GM19043 (cell line): ENCODE data around the gene CIROP.
A peak's percentile ranks its signal among the peaks of the same experiment; 100 is the strongest.

Source experiments
- ATAC-seq: cut with Tn5 transposase; IDR thresholded peaks from one replicate; pipeline ENCODE4 v1.9.1; 2021; ENCODE audit warnings: low read depth; ENCODE audit not compliant: unreplicated experiment

The CIROP gene

GRCh38 chr14:23070262-23071129 lies 34.3 kb downstream of the CIROP start:
- no peak for ATAC-seq

DNA sequence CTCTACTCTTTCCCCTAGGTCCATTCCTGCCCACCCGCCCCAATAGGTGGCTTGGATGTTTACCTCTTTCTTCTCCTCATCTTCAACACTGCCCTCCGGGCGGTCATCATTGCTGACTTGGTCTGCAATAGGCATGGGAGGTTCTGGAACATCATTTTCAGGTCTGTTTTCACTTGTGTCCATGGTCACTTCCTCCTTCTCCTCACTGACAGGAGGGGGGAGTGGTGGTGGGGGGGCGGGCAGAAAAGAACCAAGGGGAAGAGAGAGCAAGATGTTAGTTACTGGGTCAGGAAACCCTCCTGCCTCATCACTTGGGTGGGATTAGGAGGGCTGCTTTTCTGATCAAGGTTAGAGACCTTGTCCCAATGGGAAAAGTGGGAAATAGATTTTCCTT lies 35.4 kb downstream of the CIROP start:
- no peak for ATAC-seq

DNA sequence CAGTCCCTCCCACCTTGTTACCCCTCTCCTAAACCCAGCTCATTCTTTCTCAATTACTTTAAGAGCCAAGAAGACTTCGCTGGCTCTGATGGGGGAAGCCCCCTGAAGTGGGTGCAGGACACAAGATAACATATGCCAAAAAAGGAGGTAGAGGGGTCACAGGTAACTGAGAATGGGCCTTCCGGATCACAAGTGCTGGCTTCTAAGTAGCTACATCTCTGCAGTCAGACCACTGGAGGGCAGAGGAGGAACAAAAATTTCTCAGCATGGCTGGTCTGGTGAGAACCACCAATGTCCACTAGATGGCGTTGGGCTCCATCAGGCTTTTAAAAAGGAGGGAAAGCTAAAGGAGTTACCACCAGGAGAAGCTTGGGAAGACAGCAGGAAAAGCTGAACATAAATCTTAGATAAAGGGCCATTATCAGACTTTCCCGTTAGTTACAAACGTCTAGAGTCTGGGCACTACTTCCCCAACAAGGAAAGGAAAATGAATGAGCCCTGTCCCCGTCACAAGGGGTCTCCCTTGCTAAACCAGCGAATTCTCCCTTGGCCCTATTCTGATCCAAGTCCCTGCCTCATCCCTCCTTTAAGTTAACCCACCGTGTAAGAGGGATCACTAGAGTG lies 35.9 kb downstream of the CIROP start:
- ATAC-seq, result peak; percentile 70

DNA sequence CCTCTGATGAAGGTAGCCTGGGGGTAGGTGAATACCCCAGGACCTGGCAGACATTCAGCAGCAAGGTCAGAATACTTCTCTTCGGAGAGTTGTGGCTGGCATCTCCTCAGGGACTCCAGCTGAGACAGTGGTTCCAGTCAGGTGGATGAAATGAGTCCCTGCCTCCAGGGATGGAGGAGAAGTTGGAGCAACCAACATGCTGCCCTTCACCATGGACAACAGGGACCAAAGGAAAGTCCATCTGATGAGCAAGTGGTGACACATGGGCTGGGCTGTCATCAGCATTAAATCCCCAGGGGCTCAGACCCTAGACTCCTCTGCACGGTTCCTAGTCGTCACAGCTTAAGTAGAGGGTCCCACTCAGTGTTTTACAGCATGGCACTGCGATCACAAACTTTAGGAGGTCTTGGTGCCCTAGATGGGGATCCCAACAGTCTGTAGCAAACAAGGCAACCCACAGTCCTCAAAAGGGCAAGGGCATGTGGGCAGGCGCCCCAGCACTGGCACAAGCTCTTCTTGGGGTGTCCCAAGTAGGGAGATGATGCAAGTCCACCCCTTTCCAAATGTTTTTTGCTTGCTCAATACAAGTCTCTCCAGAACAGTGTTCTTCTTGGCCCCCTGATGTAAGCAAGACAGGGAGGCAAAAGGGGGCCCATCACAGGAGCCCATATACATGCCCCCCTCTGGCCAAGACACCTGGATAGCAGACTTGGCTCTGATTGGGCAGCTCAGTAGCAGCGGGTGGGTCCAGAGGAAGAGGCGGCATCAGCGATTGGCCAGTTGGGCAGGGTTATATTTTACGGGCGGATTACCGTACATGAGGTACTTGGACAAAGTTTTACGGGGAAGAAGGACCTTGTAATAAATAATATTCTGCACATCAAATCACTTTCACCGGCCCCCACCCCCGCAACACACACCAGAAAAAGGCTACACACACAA lies 36.7 kb downstream of the CIROP start:
- no peak for ATAC-seq

DNA sequence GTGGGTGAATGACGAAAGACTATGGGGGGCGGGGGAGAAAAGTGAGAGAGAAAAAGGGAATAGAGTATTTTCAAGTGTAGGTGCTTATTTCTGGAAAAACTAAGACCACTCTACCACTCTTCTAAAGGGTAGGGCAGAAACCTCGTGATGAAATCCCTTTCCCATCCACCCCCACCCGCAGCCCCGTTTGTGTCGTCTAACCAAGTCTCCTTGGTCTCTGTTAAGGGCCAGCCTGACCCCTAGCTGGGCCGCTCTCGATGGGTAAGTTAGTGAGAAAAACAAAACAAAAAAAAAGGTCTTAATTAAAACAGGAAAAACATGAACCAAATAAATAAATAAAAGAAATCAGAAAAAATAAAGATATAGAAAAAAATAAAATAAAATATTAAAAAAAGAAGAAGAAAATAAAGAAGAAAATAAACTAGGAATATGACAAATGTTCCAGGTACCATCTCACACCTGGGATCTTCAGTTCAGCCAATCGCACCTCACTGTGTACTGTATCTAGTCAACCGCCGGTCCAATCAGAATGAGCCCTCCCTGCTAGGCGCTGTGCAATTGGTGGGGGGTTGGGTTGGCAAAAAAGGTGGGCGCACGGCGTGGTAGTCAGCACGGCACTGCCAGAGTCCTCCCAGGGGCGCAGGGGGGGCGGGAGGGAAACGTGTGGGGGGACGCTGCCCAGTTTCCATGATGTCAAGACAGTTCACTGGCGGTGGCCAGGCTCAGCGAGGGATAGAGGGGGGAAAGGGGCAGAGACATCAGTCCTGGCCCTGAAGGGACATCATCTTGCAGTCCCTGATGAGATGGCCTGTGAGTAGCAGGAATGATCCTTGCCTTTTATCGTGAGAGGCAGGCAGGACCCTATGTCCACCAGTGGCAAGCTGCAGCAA lies 37.7 kb downstream of the CIROP start:
- no peak for ATAC-seq

DNA sequence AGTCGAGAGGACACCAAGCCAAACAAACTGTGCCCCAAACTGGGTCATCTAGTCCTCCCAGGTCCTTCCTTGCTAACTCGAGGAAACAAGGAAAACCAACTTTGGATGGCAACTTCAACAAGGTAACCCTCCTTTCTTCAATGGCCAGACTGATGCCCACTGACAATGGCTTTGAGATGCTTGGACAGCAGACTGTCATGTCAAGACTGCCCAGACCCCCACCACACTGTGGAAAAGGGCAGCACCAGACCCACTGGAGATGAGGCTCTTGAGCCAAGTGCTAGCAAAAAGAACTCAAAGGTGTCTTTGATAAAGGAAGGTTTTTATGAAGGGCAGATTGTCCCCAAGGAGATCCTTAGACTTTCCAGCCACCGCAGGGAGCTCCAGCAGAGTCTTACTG lies 38.4 kb downstream of the CIROP start:
- ATAC-seq, result no peak

DNA sequence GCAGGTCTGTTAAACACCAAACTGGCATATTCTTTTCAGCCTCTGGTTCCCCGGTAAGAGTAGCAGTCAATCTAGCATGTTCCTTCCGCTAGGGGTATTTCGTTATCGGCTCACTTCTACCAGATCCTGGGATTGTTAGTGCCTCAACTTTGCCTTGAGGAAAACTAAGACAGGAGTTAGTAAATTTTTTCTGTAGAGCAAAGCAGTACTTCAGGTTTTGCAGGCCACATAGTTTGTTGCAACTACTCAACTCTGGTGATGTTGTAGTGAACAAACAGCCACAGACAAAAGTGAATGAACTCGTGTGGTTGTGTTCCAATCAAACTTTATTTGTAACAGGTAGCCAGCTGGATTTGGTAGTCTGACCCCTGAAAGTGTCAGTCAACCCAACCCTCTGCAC lies 41.2 kb downstream of the CIROP start:
- no peak for ATAC-seq

- ATAC-seq, result no peak
Observed at GRCh38 chr14:23062002-23062401, 42.8 kb downstream of the CIROP start.

DNA sequence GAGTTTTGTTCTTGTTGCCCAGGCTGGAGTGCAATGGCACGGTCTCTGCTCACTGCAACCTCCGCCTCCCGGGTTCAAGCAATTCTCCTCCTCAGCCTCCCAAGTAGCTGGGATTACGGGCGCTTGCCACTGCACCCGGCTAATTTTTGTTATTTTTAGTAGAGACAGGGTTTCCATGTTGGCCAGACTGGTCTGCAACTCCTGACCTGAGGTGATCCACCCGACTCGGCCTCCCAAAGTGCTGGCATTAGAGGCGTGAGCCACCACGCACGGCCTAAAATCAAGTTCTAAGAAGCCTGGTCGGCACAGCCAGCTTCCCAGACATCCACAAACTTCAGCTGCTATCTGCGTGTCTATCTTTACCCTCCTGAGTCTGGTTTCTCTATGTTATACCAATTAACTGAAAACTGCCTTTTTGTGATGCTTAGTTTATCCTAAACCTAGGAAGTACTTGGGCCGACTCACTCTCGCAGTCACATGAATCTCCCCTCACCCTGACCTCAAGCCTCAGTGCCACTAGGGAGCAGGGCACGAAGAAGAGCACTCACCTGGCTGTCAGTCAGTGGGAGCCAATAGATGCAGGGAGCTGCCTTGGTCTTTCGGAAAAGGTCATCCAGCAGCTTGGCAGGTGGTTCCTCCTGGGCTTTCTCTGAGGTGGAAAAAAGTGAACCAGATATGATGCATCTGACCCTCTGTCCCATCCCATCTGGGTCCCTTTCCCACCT lies 44.1 kb downstream of the CIROP start:
- ATAC-seq, result no peak

GRCh38 chr14:23058654-23059504 lies 45.9 kb downstream of the CIROP start:
- no peak for ATAC-seq

DNA sequence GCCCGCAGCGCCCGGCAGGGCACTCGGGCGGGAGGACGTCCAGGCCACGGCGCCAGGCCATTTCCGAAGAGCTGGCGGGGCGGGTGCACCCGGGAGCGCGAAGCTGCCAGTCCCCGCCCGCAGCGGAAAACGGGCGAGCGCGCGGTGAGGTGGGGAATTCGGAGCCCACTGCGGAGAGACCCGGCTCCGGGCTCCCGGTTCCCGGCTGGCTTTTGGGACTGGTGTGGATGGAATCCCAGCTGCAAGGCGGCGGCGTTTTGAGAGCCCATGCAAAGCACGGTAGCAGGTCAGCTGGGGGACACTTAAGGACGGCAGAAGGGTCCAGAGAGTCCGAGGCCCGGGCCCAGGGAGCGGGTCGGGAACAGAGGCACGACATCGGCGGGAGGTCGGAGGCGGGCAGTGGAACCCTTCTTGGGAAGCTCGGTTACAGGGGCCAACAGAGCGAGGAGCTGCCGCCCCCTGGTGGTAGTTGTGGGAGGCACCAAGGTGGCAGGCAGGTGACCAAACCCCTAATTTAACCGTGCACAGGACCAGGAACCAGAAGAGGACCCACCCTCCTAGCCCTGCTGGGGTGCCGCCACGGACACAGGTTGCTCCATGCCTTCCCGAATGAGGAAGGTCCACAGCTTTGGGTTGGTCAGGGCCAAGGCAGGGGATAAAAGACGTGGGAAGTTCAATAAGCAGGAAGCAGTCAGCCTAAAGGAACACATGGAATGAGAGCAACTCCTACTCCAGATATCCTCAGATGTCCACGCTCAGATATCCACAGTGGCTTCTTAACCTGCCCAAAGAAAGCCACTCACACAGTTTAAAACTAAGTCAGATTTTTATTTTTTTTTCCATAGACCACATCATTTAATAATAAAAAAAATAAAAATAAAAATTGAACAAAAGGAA lies 46.8 kb downstream of the CIROP start:
- ATAC-seq, result peak; percentile 56

- ATAC-seq, result peak; percentile 38
Observed at GRCh38 chr14:23056956-23057756, 47.6 kb downstream of the CIROP start, which contains the start of gene CDH24. TSS of gene CDH24 (minus strand) at chr14:23057520. CDS start at chr14:23055733, 1,787 bp downstream.

DNA sequence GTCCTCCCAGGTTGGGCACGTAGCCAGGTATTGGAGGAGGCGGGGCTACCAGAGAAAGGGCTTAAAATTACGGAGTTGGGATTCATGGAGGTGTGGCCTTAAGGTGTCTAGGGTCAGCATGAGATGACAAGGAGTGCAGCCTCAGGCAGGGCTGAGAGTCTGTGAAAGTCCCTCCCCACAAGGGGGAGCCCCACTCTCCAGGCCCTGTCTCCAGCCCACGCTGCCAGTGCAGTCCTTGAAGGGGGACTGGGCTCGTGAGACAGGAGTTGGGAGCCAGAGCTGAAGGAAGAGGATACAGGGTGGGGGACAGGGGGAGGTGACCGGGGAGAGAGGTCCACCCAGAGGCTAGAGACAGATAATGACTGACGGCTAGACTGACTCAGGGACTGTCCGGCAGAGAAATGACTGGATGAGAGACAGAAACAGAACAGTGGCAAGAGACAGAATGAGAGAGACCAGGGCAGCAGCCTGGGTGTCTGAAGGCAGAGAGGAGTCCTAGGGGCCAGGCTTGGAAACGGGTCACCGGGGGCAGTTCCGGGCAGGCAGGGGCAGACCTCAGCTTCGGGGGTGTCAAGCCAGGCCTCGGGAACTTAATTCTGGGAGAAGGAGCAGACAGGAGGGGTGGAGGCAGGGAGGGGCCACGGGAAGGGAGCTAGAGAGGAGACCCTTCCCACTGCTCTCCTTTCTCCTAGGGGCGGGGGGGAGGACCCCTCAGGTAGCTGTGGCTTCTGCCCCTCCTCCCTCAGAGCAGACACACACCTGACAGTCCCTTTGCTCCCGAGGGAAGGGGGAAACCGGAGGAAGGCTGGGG lies 48.4 kb downstream of the CIROP start:
- peak; percentile 65 for ATAC-seq

DNA sequence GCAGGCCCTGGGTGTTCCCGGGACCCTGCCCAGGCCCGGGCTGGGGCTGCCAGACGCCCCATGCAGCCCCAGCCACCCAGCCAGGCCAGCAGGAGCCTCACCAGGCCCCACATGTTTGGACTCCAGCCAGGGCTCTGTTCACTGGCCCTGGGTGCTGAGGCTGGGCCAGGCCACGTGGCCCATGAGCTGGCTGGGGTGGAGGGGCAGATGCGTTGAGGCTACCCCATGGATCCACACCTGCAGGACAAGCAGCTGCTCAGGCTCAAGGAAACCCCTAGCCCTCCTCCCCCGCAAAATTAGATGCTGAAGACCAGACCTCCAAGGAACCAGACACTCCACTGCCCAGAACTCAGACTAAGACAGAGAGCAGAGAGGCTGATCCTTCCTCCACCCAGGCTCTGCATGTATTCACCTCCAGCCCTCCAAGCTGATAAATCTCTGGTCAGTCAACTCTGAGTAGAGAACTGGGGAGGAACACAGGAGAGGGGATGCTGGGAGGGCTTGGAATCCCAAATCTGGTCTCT lies 49.1 kb downstream of the CIROP start:
- no peak for ATAC-seq

DNA sequence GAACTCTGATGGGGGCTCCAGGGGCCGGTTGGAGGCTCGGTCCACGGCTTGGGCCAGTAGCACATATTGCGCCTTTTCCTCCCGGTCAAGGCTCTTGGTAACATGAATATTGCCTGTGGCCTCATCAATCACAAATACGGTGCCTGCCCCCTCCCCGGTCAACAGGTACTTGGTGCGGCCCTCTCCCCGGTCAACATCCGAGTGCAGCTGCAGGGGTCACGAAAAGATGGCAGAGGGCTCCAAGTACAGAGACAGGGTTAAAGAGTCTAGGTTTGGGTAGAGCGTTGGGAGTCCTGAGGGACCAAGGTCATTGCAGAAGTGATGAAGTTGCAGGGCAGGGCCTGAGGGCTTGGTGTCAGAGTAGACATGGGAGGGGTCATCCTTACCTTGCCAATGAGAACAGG lies 49.6 kb downstream of the CIROP start:
- no peak for ATAC-seq
